NCI-H446 (cell line): ENCODE data around the gene PDGFC.

ENCODE experiments used
- DNase-seq, 2 experiments: peaks; one replicate each; lab custom pipeline; 2025; lab: John Stamatoyannopoulos, UW

Gene PDGFC

GRCh38 chr4:156974264-156974663, 2.7 kb upstream of the PDGFC start:
- DNase-seq = no peak

GRCh38 chr4:156972379-156973015, 898 bp upstream of the PDGFC start:
- peak; percentile 38 to 73 for DNase-seq

GRCh38 chr4:156971165-156971675, 379 bp downstream of the PDGFC start:
- DNase-seq = peak in 1 of 2 experiments; percentile 75

GRCh38 chr4:156970501-156971164, 966 bp downstream of the PDGFC start:
- peak; percentile 46 to 75 for DNase-seq

GRCh38 chr4:156969911-156970310, 1.7 kb downstream of the PDGFC start:
- DNase-seq = no peak

- DNase-seq = no peak
Observed at GRCh38 chr4:156969101-156969500, 2.5 kb downstream of the PDGFC start.

GRCh38 chr4:156968479-156968984, 3.1 kb downstream of the PDGFC start:
- peak; percentile 77 to 83 for DNase-seq

- no peak for DNase-seq
Observed at GRCh38 chr4:156966836-156967235, 4.8 kb downstream of the PDGFC start.

- DNase-seq = no peak
Observed at GRCh38 chr4:156963419-156963818, 8.2 kb downstream of the PDGFC start.

GRCh38 chr4:156962528-156962974, 9.0 kb downstream of the PDGFC start:
- no peak for DNase-seq

GRCh38 chr4:156962058-156962358, 9.6 kb downstream of the PDGFC start:
- DNase-seq = no peak

GRCh38 chr4:156961196-156962057, 10.2 kb downstream of the PDGFC start:
- DNase-seq = peak in 1 of 2 experiments; percentile 21

GRCh38 chr4:156959298-156959702, 12.3 kb downstream of the PDGFC start:
- DNase-seq = no peak

- no peak for DNase-seq
Observed at GRCh38 chr4:156958276-156959074, 13.1 kb downstream of the PDGFC start.

- DNase-seq = no peak
Observed at GRCh38 chr4:156957556-156957955, 14.0 kb downstream of the PDGFC start.

- DNase-seq = no peak
Observed at GRCh38 chr4:156956826-156957368, 14.7 kb downstream of the PDGFC start.

GRCh38 chr4:156956359-156956758, 15.2 kb downstream of the PDGFC start:
- no peak for DNase-seq

GRCh38 chr4:156954587-156954986, 17.0 kb downstream of the PDGFC start:
- peak; percentile 42 to 79 for DNase-seq

- peak in 1 of 2 experiments; percentile 16 for DNase-seq
Observed at GRCh38 chr4:156953951-156954350, 17.6 kb downstream of the PDGFC start.

GRCh38 chr4:156953001-156953400, 18.6 kb downstream of the PDGFC start:
- DNase-seq = no peak

- DNase-seq = no peak
Observed at GRCh38 chr4:156952078-156952759, 19.4 kb downstream of the PDGFC start.
